HG03442 (cell line): ENCODE measurements around the gene PAFAH2.
"Not testable (repeated sequence)": the region's sequence is repeated elsewhere in the genome, so short reads cannot be mapped to it uniquely, and the experiment has no call there.

Source experiments
- ATAC-seq: cut with Tn5 transposase; IDR thresholded peaks from one replicate; pipeline ENCODE4 v1.9.1; 2021; ENCODE audit warnings: mild to moderate bottlenecking, moderate library complexity; ENCODE audit not compliant: unreplicated experiment

The PAFAH2 gene

GRCh38 chr1:25943511-25943910 lies 54.4 kb downstream of the PAFAH2 start:
- ATAC-seq, result not testable (repeated sequence)

- ATAC-seq, result no peak
These were observed 60.9 kb downstream of the PAFAH2 start for GRCh38 chr1:25936947-25937346.

- ATAC-seq, result no peak
These were observed 64.1 kb downstream of the PAFAH2 start for GRCh38 chr1:25933479-25934365.

GRCh38 chr1:25932811-25933400 lies 65.0 kb downstream of the PAFAH2 start:
- not testable (repeated sequence) for ATAC-seq

- ATAC-seq, result no peak
These were observed 65.5 kb downstream of the PAFAH2 start for GRCh38 chr1:25932321-25932720.

- ATAC-seq, result no peak
These were observed 68.8 kb downstream of the PAFAH2 start for GRCh38 chr1:25929016-25929415.

GRCh38 chr1:25927521-25928265 lies 70.2 kb downstream of the PAFAH2 start:
- no peak for ATAC-seq

- ATAC-seq, result no peak
These were observed 70.9 kb downstream of the PAFAH2 start for GRCh38 chr1:25926731-25927496.

GRCh38 chr1:25924454-25924853 lies 73.4 kb downstream of the PAFAH2 start:
- no peak for ATAC-seq

- no peak for ATAC-seq
These were observed 74.8 kb downstream of the PAFAH2 start for GRCh38 chr1:25922971-25923552.

GRCh38 chr1:25922056-25922970 lies 75.5 kb downstream of the PAFAH2 start:
- no peak for ATAC-seq

- ATAC-seq, result no peak
These were observed 79.2 kb downstream of the PAFAH2 start for GRCh38 chr1:25918615-25919014.

- ATAC-seq, result no peak
These were observed 79.9 kb downstream of the PAFAH2 start for GRCh38 chr1:25917996-25918395.

- ATAC-seq, result no peak
These were observed 81.4 kb downstream of the PAFAH2 start for GRCh38 chr1:25916460-25916859.

- no peak for ATAC-seq
These were observed 83.5 kb downstream of the PAFAH2 start for GRCh38 chr1:25914074-25914995.

GRCh38 chr1:25913206-25913605 lies 84.7 kb downstream of the PAFAH2 start:
- no peak for ATAC-seq

GRCh38 chr1:25912076-25912831 lies 85.6 kb downstream of the PAFAH2 start:
- no peak for ATAC-seq

GRCh38 chr1:25911162-25911561 lies 86.7 kb downstream of the PAFAH2 start:
- no peak for ATAC-seq
